T-helper 2 cell treated with Interferon-gamma antibody and Interleukin-4, amounts not matched to agents 100 ng/mL and 5 ng/mL, for 36 hours (primary cell): ENCODE results near the gene TMC3. TPM values are rescaled to one million over a fixed set of nuclear protein-coding genes. Genes with fewer than 3 reads are reported as not detected.

Experiments
- intact Hi-C: fragments of 100-400 bp; cut with micrococcal nuclease; formaldehyde crosslinking; loops from one replicate; pipeline ENCODE4 v1.15.1; 2023
- total RNA-seq: library from RNA; stranded (reverse); gene quantifications from 2 replicates; pipeline ENCODE4 v1.2.3, GENCODE V29; 2022

Gene TMC3
- total RNA-seq, 1 donor from 2014 or later = not detected

- intact Hi-C loops = loop anchor here (1.0 to 10.0 kb wide), 5 partner anchors 28 to 1172 kb away; partner anchors contain the start of genes EFL1, FAH, MEX3B and SAXO2
Observed at GRCh38 chr15:81323944-81324881, 49.8 kb downstream of the TMC3 start, which contains the start of gene STARD5. STARD5 (minus strand) TSS chr15:81324141; CDS start chr15:81324099, 42 bp downstream.

- intact Hi-C loops = loop anchor here (5.0 to 10.0 kb wide), 3 partner anchors 721 to 1171 kb away; partner anchors contain the start of genes EFL1, FAH, MEX3B and SAXO2
Observed at GRCh38 chr15:81323559-81323943, 50.5 kb downstream of the TMC3 start.

GRCh38 chr15:81322676-81323253, 51.2 kb downstream of the TMC3 start:
- intact Hi-C loops = loop anchor here (5.0 to 10.0 kb wide), 3 partner anchors 722 to 1170 kb away; partner anchors contain the start of genes EFL1, FAH, MEX3B and SAXO2

GRCh38 chr15:81321667-81322066, 52.3 kb downstream of the TMC3 start:
- intact Hi-C loops = loop anchor here (5.0 to 10.0 kb wide), 3 partner anchors 723 to 1169 kb away; partner anchors contain the start of genes EFL1, FAH, MEX3B and SAXO2

- intact Hi-C loops = no loop called here
Observed at GRCh38 chr15:81317642-81318017, 56.4 kb downstream of the TMC3 start.

- intact Hi-C loops = no loop called here
Observed at GRCh38 chr15:81316267-81316666, 57.7 kb downstream of the TMC3 start.

GRCh38 chr15:81315452-81316175, 58.4 kb downstream of the TMC3 start:
- intact Hi-C loops = no loop called here

- intact Hi-C loops = no loop called here
Observed at GRCh38 chr15:81314378-81314777, 59.6 kb downstream of the TMC3 start.

GRCh38 chr15:81313686-81314085, 60.3 kb downstream of the TMC3 start:
- intact Hi-C loops = no loop called here

- intact Hi-C loops = no loop called here
Observed at GRCh38 chr15:81312790-81313543, 61.0 kb downstream of the TMC3 start.

GRCh38 chr15:81311752-81312464, 62.1 kb downstream of the TMC3 start:
- intact Hi-C loops = no loop called here

GRCh38 chr15:81310480-81310879, 63.5 kb downstream of the TMC3 start:
- intact Hi-C loops = no loop called here

- intact Hi-C loops = no loop called here
Observed at GRCh38 chr15:81309647-81310450, 64.2 kb downstream of the TMC3 start.

GRCh38 chr15:81308260-81308659, 65.8 kb downstream of the TMC3 start:
- intact Hi-C loops = no loop called here

- intact Hi-C loops = loop anchor here (1.0 kb wide), 1 partner anchor 8 kb away; no protein-coding TSS in a partner anchor
Observed at GRCh38 chr15:81304226-81304625, 69.8 kb downstream of the TMC3 start.

- intact Hi-C loops = loop anchor here (1.0 kb wide), 1 partner anchor 7 kb away; no protein-coding TSS in a partner anchor
Observed at GRCh38 chr15:81303244-81304225, 70.5 kb downstream of the TMC3 start.

- intact Hi-C loops = loop anchor here (1.0 kb wide), 1 partner anchor 27 kb away; no protein-coding TSS in a partner anchor
Observed at GRCh38 chr15:81302701-81303109, 71.3 kb downstream of the TMC3 start.
